Measurements from ENCODE around the gene GRK4.

Gene GRK4

DNA sequence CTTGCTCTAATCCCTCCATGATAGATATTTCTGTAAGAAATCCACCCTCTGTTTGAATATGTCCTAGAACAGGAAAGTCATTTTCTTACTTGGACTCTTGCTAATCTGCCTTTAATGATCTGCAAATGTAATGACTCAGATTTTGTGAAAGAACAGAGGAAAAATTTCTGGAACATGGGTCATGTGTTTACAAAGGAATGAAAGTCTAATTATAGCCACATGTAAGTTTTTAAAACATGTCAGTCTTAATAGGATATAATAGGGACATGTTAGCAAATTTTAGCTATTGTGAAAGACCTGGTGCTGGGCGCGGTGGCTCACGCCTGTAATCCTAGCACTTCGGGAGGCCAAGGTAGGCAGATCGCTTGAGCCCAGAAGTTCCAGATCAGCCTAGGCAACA, 47.6 kb downstream of the GRK4 start:
- no CpG with 5 or more reads among the region's 5 CpGs for WGBS, 2 donors (ENCODE audit: extremely low coverage in 2 of 2, insufficient read length in 2 of 2, insufficient replicate concordance in 1 of 2)

GRCh38 chr4:3011456-3012220, 48.3 kb downstream of the GRK4 start:
- no peaks in the 10 kb centered on the region for H3K4me1 ChIP-seq (ENCODE audit: control insufficient read depth in 2 of 2, insufficient read depth in 1 of 2, low read depth in 1 of 2, low read length in 2 of 2)
- no peak overlapping the region for H4K8ac ChIP-seq (ENCODE audit: low read depth, low read length)
- H3K4ac ChIP-seq (ENCODE audit: low read length): no peak overlapping the region
- no peaks in the 10 kb centered on the region for H3K9me3 ChIP-seq (replicated peaks in 1 of 2; ENCODE audit: control insufficient read depth in 2 of 2, insufficient read depth in 1 of 2, low read depth in 1 of 2, low read length in 2 of 2)
- H3K9ac ChIP-seq (ENCODE audit: low read depth, low read length, poor library complexity): no peak overlapping the region
- WGBS, 2 donors (ENCODE audit: extremely low coverage in 2 of 2, insufficient read length in 2 of 2, insufficient replicate concordance in 1 of 2): no CpG with 5 or more reads among the region's 17 CpGs
- H2BK12ac ChIP-seq (ENCODE audit: low read length): peak overlapping the region; percentile 43
- H3K4me3 ChIP-seq (ENCODE audit: low read length in 2 of 2): peak overlapping the region in 1 of 2 donors; percentile 42
- no peak overlapping the region for H3K14ac ChIP-seq (ENCODE audit: low read length)
- H3K79me1 ChIP-seq (ENCODE audit: low read depth, low read length): no peaks in the 10 kb centered on the region
- no peak overlapping the region for H3K27ac ChIP-seq (replicated peaks; ENCODE audit: low read length)
- H3K27me3 ChIP-seq (ENCODE audit: control insufficient read depth in 3 of 3, insufficient read depth in 3 of 3, low read depth in 1 of 3, low read length in 3 of 3): no peaks in the 10 kb centered on the region
- H2BK15ac ChIP-seq (ENCODE audit: low read length): no peak overlapping the region
- DNase-seq (ENCODE audit: low spot score): no peak
- no peak overlapping the region for H4K91ac ChIP-seq (ENCODE audit: low read depth, low read length, poor library complexity)
- no peak overlapping the region for H3K4me2 ChIP-seq (ENCODE audit: insufficient read depth, low read length, poor library complexity, severe bottlenecking)
- H2AFZ ChIP-seq (ENCODE audit: low read length): no peak overlapping the region
- no peak overlapping the region for H2AK5ac ChIP-seq (ENCODE audit: low read depth, low read length)
- H3K23ac ChIP-seq (ENCODE audit: low read depth, low read length, poor library complexity): no peak overlapping the region
- H3K36me3 ChIP-seq (replicated peaks in 1 of 2; ENCODE audit: control insufficient read depth in 2 of 2, insufficient read depth in 2 of 2, low read length in 2 of 2): no peaks in the 10 kb centered on the region
- no peak overlapping the region for H2BK120ac ChIP-seq (ENCODE audit: low read depth, low read length)
- no peak overlapping the region for H2BK5ac ChIP-seq (ENCODE audit: low read length)
- H3K18ac ChIP-seq (ENCODE audit: low read length): no peak overlapping the region

More for the DNA sequence above, 47.6 kb downstream of the GRK4 start:
- no peak overlapping the region for H2BK120ac ChIP-seq (ENCODE audit: low read depth, low read length)
- no peak overlapping the region for H2AFZ ChIP-seq (ENCODE audit: low read length)
- no peak overlapping the region for H3K9ac ChIP-seq (ENCODE audit: low read depth, low read length, poor library complexity)
- no peak overlapping the region for H2BK12ac ChIP-seq (ENCODE audit: low read length)
- no peak overlapping the region for H4K91ac ChIP-seq (ENCODE audit: low read depth, low read length, poor library complexity)
- H2BK15ac ChIP-seq (ENCODE audit: low read length): no peak overlapping the region
- no peak overlapping the region for H2BK5ac ChIP-seq (ENCODE audit: low read length)
- H3K27ac ChIP-seq (replicated peaks; ENCODE audit: low read length): no peak overlapping the region
- H3K4me2 ChIP-seq (ENCODE audit: insufficient read depth, low read length, poor library complexity, severe bottlenecking): no peak overlapping the region
- no peaks in the 10 kb centered on the region for H3K9me3 ChIP-seq (replicated peaks in 1 of 2; ENCODE audit: control insufficient read depth in 2 of 2, insufficient read depth in 1 of 2, low read depth in 1 of 2, low read length in 2 of 2)
- H3K4me1 ChIP-seq (ENCODE audit: control insufficient read depth in 2 of 2, insufficient read depth in 1 of 2, low read depth in 1 of 2, low read length in 2 of 2): no peaks in the 10 kb centered on the region
- H4K8ac ChIP-seq (ENCODE audit: low read depth, low read length): no peak overlapping the region
- no peak overlapping the region for H3K14ac ChIP-seq (ENCODE audit: low read length)
- H3K4ac ChIP-seq (ENCODE audit: low read length): no peak overlapping the region
- no peak overlapping the region for H2AK5ac ChIP-seq (ENCODE audit: low read depth, low read length)
- H3K79me1 ChIP-seq (ENCODE audit: low read depth, low read length): no peaks in the 10 kb centered on the region
- DNase-seq (ENCODE audit: low spot score): no peak
- H3K27me3 ChIP-seq (ENCODE audit: control insufficient read depth in 3 of 3, insufficient read depth in 3 of 3, low read depth in 1 of 3, low read length in 3 of 3): no peaks in the 10 kb centered on the region
- H3K23ac ChIP-seq (ENCODE audit: low read depth, low read length, poor library complexity): no peak overlapping the region
- H3K4me3 ChIP-seq (ENCODE audit: low read length in 2 of 2): no peak overlapping the region
- H3K18ac ChIP-seq (ENCODE audit: low read length): no peak overlapping the region
- H3K36me3 ChIP-seq (replicated peaks in 1 of 2; ENCODE audit: control insufficient read depth in 2 of 2, insufficient read depth in 2 of 2, low read length in 2 of 2): no peaks in the 10 kb centered on the region

- Histone ChIP-seq H2BK120ac (ENCODE audit: low read depth, low read length) (no peak overlapping the region), H2BK12ac (ENCODE audit: low read length) (no peak overlapping the region), H3K36me3 (replicated peaks in 1 of 2; ENCODE audit: control insufficient read depth in 2 of 2, insufficient read depth in 2 of 2, low read length in 2 of 2) (no peaks in the 10 kb centered on the region), H3K9ac (ENCODE audit: low read depth, low read length, poor library complexity) (no peak overlapping the region), H4K8ac (ENCODE audit: low read depth, low read length) (no peak overlapping the region), H3K79me1 (ENCODE audit: low read depth, low read length) (no peaks in the 10 kb centered on the region), H4K91ac (ENCODE audit: low read depth, low read length, poor library complexity) (no peak overlapping the region), H3K27me3 (ENCODE audit: control insufficient read depth in 3 of 3, insufficient read depth in 3 of 3, low read depth in 1 of 3, low read length in 3 of 3) (no peaks in the 10 kb centered on the region), H3K23ac (ENCODE audit: low read depth, low read length, poor library complexity) (no peak overlapping the region), H3K4me2 (ENCODE audit: insufficient read depth, low read length, poor library complexity, severe bottlenecking) (no peak overlapping the region), H3K4ac (ENCODE audit: low read length) (no peak overlapping the region), H2AK5ac (ENCODE audit: low read depth, low read length) (no peak overlapping the region), H2BK15ac (ENCODE audit: low read length) (no peak overlapping the region), H3K18ac (ENCODE audit: low read length) (no peak overlapping the region), H2BK5ac (ENCODE audit: low read length) (no peak overlapping the region), H3K27ac (replicated peaks; ENCODE audit: low read length) (no peak overlapping the region), H3K4me3 (ENCODE audit: low read length in 2 of 2) (no peak overlapping the region), H3K14ac (ENCODE audit: low read length) (no peak overlapping the region), H2AFZ (ENCODE audit: low read length) (peak overlapping the region; percentile 38), H3K9me3 (replicated peaks in 1 of 2; ENCODE audit: control insufficient read depth in 2 of 2, insufficient read depth in 1 of 2, low read depth in 1 of 2, low read length in 2 of 2) (no peaks in the 10 kb centered on the region), H3K4me1 (ENCODE audit: control insufficient read depth in 2 of 2, insufficient read depth in 1 of 2, low read depth in 1 of 2, low read length in 2 of 2) (no peaks in the 10 kb centered on the region)
- no CpG with 5 or more reads among the region's 7 CpGs for WGBS, 2 donors (ENCODE audit: extremely low coverage in 2 of 2, insufficient read length in 2 of 2, insufficient replicate concordance in 1 of 2)
- no peak for DNase-seq (ENCODE audit: low spot score)
Measured at GRCh38 chr4:3013323-3013722, 50.0 kb downstream of the GRK4 start.

DNA sequence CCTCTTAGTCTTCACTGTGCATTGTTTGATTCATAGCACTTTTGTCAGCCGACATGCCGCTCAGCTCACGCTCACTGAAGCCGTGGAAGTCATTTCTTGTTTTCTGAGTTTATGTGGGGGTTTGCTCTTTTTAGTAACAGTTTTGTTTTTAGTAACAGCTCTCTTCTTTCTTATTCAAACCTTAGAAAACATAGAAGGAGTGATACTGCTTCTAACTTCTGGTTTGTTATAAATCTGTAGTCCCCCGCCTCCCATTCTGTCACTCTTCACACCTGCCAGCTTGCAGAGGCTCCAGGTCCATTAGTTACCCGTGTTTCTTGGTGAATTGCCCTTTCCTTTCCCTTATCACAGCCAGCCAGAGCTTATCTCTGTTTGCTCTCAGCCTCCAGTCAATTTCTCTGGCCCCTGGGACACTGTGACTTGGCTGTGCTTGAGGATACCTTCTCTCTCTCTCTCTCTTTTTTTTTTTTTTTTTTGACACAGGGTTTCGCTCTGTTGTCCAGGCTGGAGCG, 50.5 kb downstream of the GRK4 start:
- Histone ChIP-seq H2BK12ac (ENCODE audit: low read length) (no peak overlapping the region), H3K36me3 (replicated peaks in 1 of 2; ENCODE audit: control insufficient read depth in 2 of 2, insufficient read depth in 2 of 2, low read length in 2 of 2) (no peaks in the 10 kb centered on the region), H3K4ac (ENCODE audit: low read length) (no peak overlapping the region), H2AFZ (ENCODE audit: low read length) (peak overlapping the region; percentile 38), H3K9ac (ENCODE audit: low read depth, low read length, poor library complexity) (no peak overlapping the region), H2BK5ac (ENCODE audit: low read length) (no peak overlapping the region), H3K14ac (ENCODE audit: low read length) (no peak overlapping the region), H3K27ac (replicated peaks; ENCODE audit: low read length) (no peak overlapping the region), H3K27me3 (ENCODE audit: control insufficient read depth in 3 of 3, insufficient read depth in 3 of 3, low read depth in 1 of 3, low read length in 3 of 3) (no peaks in the 10 kb centered on the region), H3K9me3 (replicated peaks in 1 of 2; ENCODE audit: control insufficient read depth in 2 of 2, insufficient read depth in 1 of 2, low read depth in 1 of 2, low read length in 2 of 2) (no peaks in the 10 kb centered on the region), H2BK15ac (ENCODE audit: low read length) (no peak overlapping the region), H2AK5ac (ENCODE audit: low read depth, low read length) (no peak overlapping the region), H3K4me1 (ENCODE audit: control insufficient read depth in 2 of 2, insufficient read depth in 1 of 2, low read depth in 1 of 2, low read length in 2 of 2) (no peaks in the 10 kb centered on the region), H3K18ac (ENCODE audit: low read length) (no peak overlapping the region), H3K23ac (ENCODE audit: low read depth, low read length, poor library complexity) (no peak overlapping the region), H3K4me2 (ENCODE audit: insufficient read depth, low read length, poor library complexity, severe bottlenecking) (no peak overlapping the region), H2BK120ac (ENCODE audit: low read depth, low read length) (no peak overlapping the region), H3K4me3 (ENCODE audit: low read length in 2 of 2) (no peak overlapping the region), H3K79me1 (ENCODE audit: low read depth, low read length) (no peaks in the 10 kb centered on the region), H4K91ac (ENCODE audit: low read depth, low read length, poor library complexity) (no peak overlapping the region), H4K8ac (ENCODE audit: low read depth, low read length) (no peak overlapping the region)
- no CpG with 5 or more reads among the region's 8 CpGs for WGBS, 2 donors (ENCODE audit: extremely low coverage in 2 of 2, insufficient read length in 2 of 2, insufficient replicate concordance in 1 of 2)
- no peak for DNase-seq (ENCODE audit: low spot score)
